ENCODE measurements around the gene RNU4-1. TPM values are rescaled to one million over a fixed set of nuclear protein-coding genes. Genes with fewer than 3 reads are reported as not detected.
"Not testable (repeated sequence)": the region's sequence is repeated elsewhere in the genome, so short reads cannot be mapped to it uniquely, and the experiment has no call there.

RNU4-1 gene
- total RNA-seq, 1 donor from 2014 or later = under 0.01 TPM

GRCh38 chr12:120258323-120258896 lies 34.6 kb downstream of the RNU4-1 start:
- DNase-seq = no peak

GRCh38 chr12:120257041-120257821 lies 35.8 kb downstream of the RNU4-1 start:
- DNase-seq = peak; percentile 97

- no peak for DNase-seq
These were observed 38.2 kb downstream of the RNU4-1 start for GRCh38 chr12:120254809-120255208.

GRCh38 chr12:120253313-120253712 lies 39.7 kb downstream of the RNU4-1 start:
- DNase-seq = not testable (repeated sequence)

- DNase-seq = no peak
These were observed 40.7 kb downstream of the RNU4-1 start for GRCh38 chr12:120252071-120252906.

GRCh38 chr12:120251364-120252070 lies 41.5 kb downstream of the RNU4-1 start:
- DNase-seq = not testable (repeated sequence)

- DNase-seq = peak; percentile 45
These were observed 42.9 kb downstream of the RNU4-1 start for GRCh38 chr12:120249875-120250795.

- DNase-seq = no peak
These were observed 43.7 kb downstream of the RNU4-1 start for GRCh38 chr12:120249266-120249874.

- DNase-seq = no peak
These were observed 45.4 kb downstream of the RNU4-1 start for GRCh38 chr12:120247621-120248030.

GRCh38 chr12:120247183-120247582 lies 45.9 kb downstream of the RNU4-1 start:
- no peak for DNase-seq

- not testable (repeated sequence) for DNase-seq
These were observed 46.3 kb downstream of the RNU4-1 start for GRCh38 chr12:120246705-120247104.

Small RNAs within 50 kb of the gene (small RNA-seq; reads per million reads assigned to genes)
- gene RNU4-1 (ENCODE audit: low replicate concordance) (487 reads per million, percentile 98 among the genes with 10 or more reads in this experiment), gene RNU4-2 (ENCODE audit: low replicate concordance) (1,643 reads per million, percentile 99 among the genes with 10 or more reads in this experiment), gene RNU6-1088P (ENCODE audit: low replicate concordance) (not detected)

Other genes with a start within 250 kb of the RNU4-1 start
- gene RAB35, start 176.5 kb downstream of the RNU4-1 start, total RNA-seq = 14.6 TPM
- gene GCN1, start 98.5 kb downstream of the RNU4-1 start, total RNA-seq = 113 TPM
- gene RPLP0, start 92.1 kb downstream of the RNU4-1 start, total RNA-seq = 2,033 TPM
- 30.5 TPM for gene PXN, start 27.5 kb downstream of the RNU4-1 start, total RNA-seq
- under 0.01 TPM for gene RNU4-2, start 1.3 kb downstream of the RNU4-1 start, total RNA-seq
- gene SIRT4, start 9.1 kb upstream of the RNU4-1 start, total RNA-seq = 3.3 TPM
- gene PLA2G1B, start 34.5 kb upstream of the RNU4-1 start, total RNA-seq = not detected
- gene MSI1, start 75.9 kb upstream of the RNU4-1 start, total RNA-seq = 0.99 TPM
- 242 TPM for gene COX6A1, start 144.9 kb upstream of the RNU4-1 start, total RNA-seq
- gene TRIAP1, start 153.1 kb upstream of the RNU4-1 start, total RNA-seq = 14.4 TPM
- 18.1 TPM for gene GATC, start 153.2 kb upstream of the RNU4-1 start, total RNA-seq
- 105 TPM for gene SRSF9, start 176.5 kb upstream of the RNU4-1 start, total RNA-seq
- gene DYNLL1, start 202.9 kb upstream of the RNU4-1 start, total RNA-seq = 226 TPM
- gene COQ5, start 235.9 kb upstream of the RNU4-1 start, total RNA-seq = 30.5 TPM
- gene RNF10, start 241.1 kb upstream of the RNU4-1 start, total RNA-seq = 127 TPM